ENCODE results near the gene PNMA6A.
"Not testable (repeated sequence)": the region's sequence is repeated elsewhere in the genome, so short reads cannot be mapped to it uniquely, and the experiment has no call there.

GRCh38 chrX:153028487-153028886 is 43.8 kb upstream of the PNMA6A start:
- TF ChIP-seq POLR2A, CTCF (IDR thresholded peaks at IDR 0.05): not testable (repeated sequence)
